Chondrocyte (in vitro differentiated cells): ENCODE measurements around the gene IL1RL1. TPM values are rescaled to one million over a fixed set of nuclear protein-coding genes. Genes with fewer than 3 reads are reported as not detected.

Source experiments
- DNase-seq: peaks from one replicate; pipeline ENCODE4 v3.0.0; 2021; ENCODE audit warnings: mixed read lengths, low spot score
- H3K27ac Mint-ChIP-seq: one replicate; pipeline ENCODE4 v1.8.0; 2021; ENCODE audit warnings: mild to moderate bottlenecking, moderate library complexity, mixed read lengths; ENCODE audit not compliant: unreplicated experiment
- H3K27me3 Mint-ChIP-seq: 2 replicates; pipeline ENCODE4 v1.8.0; 2021; ENCODE audit warnings: low read depth, mixed read lengths
- H3K36me3 Mint-ChIP-seq: 2 replicates; pipeline ENCODE4 v1.8.0; 2021; ENCODE audit warnings: low read depth, mixed read lengths
- H3K4me1 Mint-ChIP-seq: 2 replicates; pipeline ENCODE4 v1.8.0; 2021; ENCODE audit warnings: low read depth, mild to moderate bottlenecking, mixed read lengths
- H3K4me3 Mint-ChIP-seq: one replicate; pipeline ENCODE4 v1.8.0; 2021; ENCODE audit warnings: mild to moderate bottlenecking, moderate library complexity, mixed read lengths; ENCODE audit not compliant: unreplicated experiment
- H3K9me3 Mint-ChIP-seq: 2 replicates; pipeline ENCODE4 v1.8.0; 2021; ENCODE audit warnings: low read depth, mixed read lengths
- CTCF ChIP-seq: fragments of 200-600 bp; sonication (generic); IDR thresholded peaks from 2 replicates; pipeline ENCODE4 v1.5.0; 2021; ENCODE audit warnings: antibody characterized with exemption, mild to moderate bottlenecking, moderate library complexity
- total RNA-seq: library from RNA; stranded (reverse); gene quantifications from 3 replicates; pipeline ENCODE4 v1.2.1, GENCODE V29; 2021

The IL1RL1 gene
- total RNA-seq, 1 donor from 2014 or later: not detected

- TF ChIP-seq CTCF: no peak
- no peak for DNase-seq
- Mint-ChIP-seq H3K36me3 (no peaks in the 10 kb centered on the region), H3K4me1 (peaks cover 3% of the 10 kb centered on the region), H3K9me3 (peaks cover 20% of the 10 kb centered on the region), H3K4me3 (no peak overlapping the region), H3K27ac (no peak overlapping the region), H3K27me3 (peaks cover 10% of the 10 kb centered on the region)
Measured at GRCh38 chr2:102385522-102385921, 74.2 kb downstream of the IL1RL1 start.

DNA sequence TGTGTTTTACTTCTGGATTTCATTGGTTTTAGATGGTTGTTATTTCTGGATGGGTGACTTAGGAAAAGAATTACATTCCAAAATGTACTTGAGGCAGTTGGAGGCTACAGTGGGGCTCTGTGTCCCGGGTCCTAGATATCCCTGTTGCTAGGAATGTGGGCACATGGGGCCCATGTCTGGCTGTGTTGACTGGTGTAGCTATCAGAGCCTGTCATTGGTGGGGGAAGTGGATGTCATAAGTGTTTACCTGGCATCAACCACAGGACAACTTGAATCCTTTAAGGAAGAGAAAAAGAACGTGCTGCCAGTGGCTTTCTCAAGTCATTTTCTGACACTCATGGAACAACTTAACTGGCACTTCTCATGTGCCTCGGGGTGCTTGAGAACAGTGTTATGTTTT lies 74.6 kb downstream of the IL1RL1 start:
- DNase-seq: no peak
- Mint-ChIP-seq H3K9me3 (peaks cover 20% of the 10 kb centered on the region), H3K27ac (no peak overlapping the region), H3K27me3 (peaks cover 9% of the 10 kb centered on the region), H3K36me3 (no peaks in the 10 kb centered on the region), H3K4me1 (peaks cover 3% of the 10 kb centered on the region), H3K4me3 (no peak overlapping the region)
- TF ChIP-seq CTCF: no peak

DNA sequence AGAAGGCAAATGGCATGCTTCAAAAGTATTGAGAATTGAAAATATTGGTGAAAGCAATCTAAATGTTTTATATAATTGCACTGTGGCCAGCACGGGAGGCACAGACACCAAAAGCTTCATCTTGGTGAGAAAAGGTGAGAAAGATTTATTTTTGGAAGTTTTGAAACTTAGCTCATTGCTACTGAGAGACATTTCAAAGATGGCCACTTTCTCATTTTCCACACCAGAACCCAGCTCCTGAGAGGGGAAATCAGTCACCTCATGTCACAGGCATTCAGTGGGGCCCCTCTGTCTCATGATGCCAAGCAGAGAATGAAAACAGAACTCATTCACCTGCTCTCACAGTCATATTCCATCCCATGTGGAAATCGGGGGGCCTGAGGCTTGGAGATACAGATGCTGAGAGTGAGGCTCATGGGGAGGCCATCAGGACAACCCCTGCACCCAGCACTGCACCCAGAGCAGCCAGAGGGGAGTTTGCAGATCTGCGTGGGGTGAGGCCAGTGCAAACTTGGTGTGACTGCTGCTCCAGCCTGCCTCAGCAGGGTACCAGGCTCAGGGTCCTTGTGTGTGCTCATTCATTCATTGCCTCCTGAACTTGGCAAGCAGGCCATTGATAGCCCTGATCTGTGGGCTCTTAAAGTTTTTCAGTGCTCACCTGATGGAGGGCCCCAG lies 75.6 kb downstream of the IL1RL1 start:
- Mint-ChIP-seq H3K4me1 (peaks cover 3% of the 10 kb centered on the region), H3K4me3 (no peak overlapping the region), H3K27ac (no peak overlapping the region), H3K9me3 (peaks cover 20% of the 10 kb centered on the region), H3K36me3 (no peaks in the 10 kb centered on the region), H3K27me3 (peaks cover 10% of the 10 kb centered on the region)
- no peak for TF ChIP-seq CTCF
- no peak for DNase-seq

DNA sequence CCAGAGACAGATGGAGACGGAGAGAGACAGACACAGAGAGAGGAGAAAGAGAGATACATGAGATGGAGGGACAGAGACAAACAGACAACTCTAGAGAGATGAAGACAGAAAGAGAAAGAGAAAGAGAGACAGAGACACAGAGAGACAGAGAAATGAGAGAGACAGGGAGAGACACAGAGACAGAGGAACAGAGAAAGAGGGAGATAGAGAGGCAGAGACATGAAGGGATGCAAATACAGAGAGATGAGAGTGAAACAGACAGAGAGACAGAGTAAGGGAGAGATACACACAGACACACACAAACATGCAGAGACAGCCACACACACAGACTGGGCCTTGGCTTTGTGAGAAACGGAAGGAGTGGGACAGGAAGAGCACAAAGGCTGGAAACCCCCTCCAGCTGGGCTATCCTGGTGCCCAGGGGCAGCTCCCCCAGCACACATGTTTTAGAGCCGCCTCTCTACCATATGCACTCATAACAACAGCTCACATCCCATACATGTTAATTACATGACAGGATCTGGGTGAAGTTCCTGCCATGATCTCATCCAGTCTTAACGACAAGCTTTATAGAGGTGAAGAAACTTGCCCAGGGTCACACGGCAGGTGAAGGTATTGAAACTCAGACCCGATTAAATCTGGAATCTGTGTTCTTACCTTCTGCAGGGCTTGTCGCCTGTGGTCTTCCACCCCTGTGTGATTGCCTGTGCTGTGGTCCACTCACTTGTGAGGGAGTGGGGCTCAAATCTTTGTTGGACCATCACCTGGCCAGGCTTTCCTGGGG lies 76.6 kb downstream of the IL1RL1 start:
- H3K36me3 Mint-ChIP-seq: no peaks in the 10 kb centered on the region
- no peak overlapping the region for H3K27ac Mint-ChIP-seq
- H3K27me3 Mint-ChIP-seq: peaks cover 14% of the 10 kb centered on the region
- TF ChIP-seq CTCF: no peak
- H3K4me3 Mint-ChIP-seq: no peak overlapping the region
- peaks cover 18% of the 10 kb centered on the region for H3K9me3 Mint-ChIP-seq
- peaks cover 3% of the 10 kb centered on the region for H3K4me1 Mint-ChIP-seq
- no peak for DNase-seq

DNA sequence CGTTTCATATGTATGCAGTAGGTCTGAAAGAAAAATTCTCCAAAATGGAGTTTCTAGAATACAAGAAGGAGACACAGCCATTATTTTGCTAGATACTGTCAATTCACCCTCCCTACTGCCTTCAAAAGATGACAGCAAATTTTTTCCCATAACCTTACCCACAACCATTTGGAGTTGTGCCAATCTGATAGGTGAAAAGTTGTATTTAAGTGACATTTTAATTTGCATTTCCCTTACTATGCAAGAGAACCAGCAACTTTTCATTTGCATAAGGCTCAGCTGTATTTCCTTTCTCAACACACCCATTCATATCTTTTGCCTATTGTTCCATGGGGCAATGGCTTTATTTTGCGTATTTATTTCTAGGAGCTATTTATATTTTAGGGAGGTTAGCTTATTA lies 80.2 kb downstream of the IL1RL1 start:
- TF ChIP-seq CTCF: no peak
- H3K9me3 Mint-ChIP-seq: no peaks in the 10 kb centered on the region
- H3K27me3 Mint-ChIP-seq: peaks cover 29% of the 10 kb centered on the region
- no peak for DNase-seq
- H3K36me3 Mint-ChIP-seq: no peaks in the 10 kb centered on the region
- H3K27ac Mint-ChIP-seq: no peak overlapping the region
- H3K4me3 Mint-ChIP-seq: no peak overlapping the region
- H3K4me1 Mint-ChIP-seq: peaks cover 3% of the 10 kb centered on the region
